MM.1S (cell line): ENCODE results near the gene CCT7.

Source experiments
- DNase-seq: peaks from one replicate; pipeline ENCODE4 v3.0.0-alpha.2; 2015
- H2AFZ ChIP-seq: fragments of 300-600 bp; sonication (generic); 2 replicates; pipeline ENCODE4 v1.6.0; 2016; ENCODE audit warnings: antibody characterized with exemption, low read length
- H3F3A ChIP-seq: fragments of 300-600 bp; sonication (generic); 2 replicates; pipeline ENCODE4 v1.6.1; 2016; ENCODE audit warnings: mild to moderate bottlenecking, antibody characterized with exemption, low read length, moderate library complexity, mixed read lengths; ENCODE audit not compliant: insufficient read depth
- H3K27ac ChIP-seq: fragments of 300-600 bp; sonication (generic); 2 replicates; pipeline ENCODE4 v1.5.1; 2016; ENCODE audit warnings: mild to moderate bottlenecking, low read length
- H3K27me3 ChIP-seq: fragments of 300-600 bp; sonication (generic); replicated peaks from 2 replicates; pipeline ENCODE4 v1.6.0; 2016; ENCODE audit warnings: low read length; ENCODE audit not compliant: insufficient read depth
- H3K36me3 ChIP-seq: fragments of 300-600 bp; sonication (generic); replicated peaks from 2 replicates; pipeline ENCODE4 v1.6.1; 2016; ENCODE audit warnings: mild to moderate bottlenecking, low read length, mixed read lengths; ENCODE audit not compliant: insufficient read depth
- H3K4me1 ChIP-seq: fragments of 300-600 bp; sonication (generic); 2 replicates; pipeline ENCODE4 v1.6.1; 2016; ENCODE audit warnings: low read length, mixed read lengths
- H3K4me2 ChIP-seq: fragments of 300-600 bp; sonication (generic); 2 replicates; pipeline ENCODE4 v1.6.0; 2016; ENCODE audit warnings: low read depth, low read length
- H3K4me3 ChIP-seq: fragments of 300-600 bp; sonication (generic); 2 replicates; pipeline ENCODE4 v1.5.1; 2016; ENCODE audit warnings: low read length, mixed read lengths
- H3K79me2 ChIP-seq: fragments of 300-600 bp; sonication (generic); 2 replicates; pipeline ENCODE4 v1.6.1; 2016; ENCODE audit warnings: mixed run types, low read length, mixed read lengths
- H3K9ac ChIP-seq: fragments of 300-600 bp; sonication (generic); 2 replicates; pipeline ENCODE4 v1.6.1; 2016; ENCODE audit warnings: low read length, mixed read lengths
- H3K9me2 ChIP-seq: fragments of 300-600 bp; sonication (generic); replicated peaks from 2 replicates; pipeline ENCODE4 v1.6.1; 2016; ENCODE audit warnings: mild to moderate bottlenecking, low read length, mixed read lengths; ENCODE audit not compliant: insufficient read depth
- H3K9me3 ChIP-seq: fragments of 300-600 bp; sonication (generic); replicated peaks from 2 replicates; pipeline ENCODE4 v1.6.1; 2016; ENCODE audit warnings: mild to moderate bottlenecking, low read length, mixed read lengths; ENCODE audit not compliant: insufficient read depth
- H4K20me1 ChIP-seq: fragments of 300-600 bp; sonication (generic); 2 replicates; pipeline ENCODE4 v1.6.1; 2016; ENCODE audit warnings: mild to moderate bottlenecking, low read length, moderate library complexity, mixed read lengths; ENCODE audit not compliant: insufficient read depth
- CTCF ChIP-seq: fragments of 300-600 bp; sonication (generic); IDR thresholded peaks from 2 replicates; pipeline ENCODE4 v1.5.1; 2016; ENCODE audit warnings: antibody characterized with exemption, low read length, mixed read lengths
- EZH2 ChIP-seq: fragments of 300-600 bp; sonication (generic); optimal IDR thresholded peaks from 2 replicates; pipeline ENCODE3; 2017; ENCODE audit warnings: low read depth, mild to moderate bottlenecking, antibody characterized with exemption, low read length, mixed read lengths
- EZH2phosphoT487 ChIP-seq: fragments of 300-600 bp; sonication (generic); IDR thresholded peaks from 2 replicates; pipeline ENCODE4 v1.6.1; 2018; ENCODE audit warnings: antibody characterized with exemption, low read length

The CCT7 gene

DNA sequence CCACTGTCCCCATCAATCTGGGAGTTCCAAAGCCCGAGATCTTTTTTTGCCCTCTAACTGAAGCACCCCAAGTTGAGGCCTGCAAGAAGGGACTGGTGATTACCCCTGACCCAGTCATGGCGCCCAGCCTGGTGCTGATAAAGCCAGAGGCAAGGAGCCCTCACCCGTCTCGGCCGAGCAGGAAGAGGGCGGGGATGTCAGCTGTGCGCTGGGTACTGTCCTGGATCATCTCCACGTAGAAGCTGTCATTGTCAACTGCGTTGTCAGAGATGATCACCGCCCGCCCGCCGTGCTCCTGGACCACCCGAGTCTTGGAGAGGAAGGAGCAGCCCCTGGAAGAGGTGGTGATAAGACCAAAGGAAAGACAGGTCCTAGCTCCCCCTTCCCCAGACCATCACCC is 5.5 kb upstream of the CCT7 start:
- H3K79me2 ChIP-seq = peaks cover 6% of the 10 kb centered on the region; the same call in 1 of the 2 replicates
- H2AFZ ChIP-seq = no peak overlapping the region
- H3K9me3 ChIP-seq = no peaks in the 10 kb centered on the region
- H3K27ac ChIP-seq = no peak overlapping the region
- no peaks in the 10 kb centered on the region for H4K20me1 ChIP-seq
- no peaks in the 10 kb centered on the region for H3K4me1 ChIP-seq
- no peak overlapping the region for H3K4me2 ChIP-seq
- no peak overlapping the region for H3K9ac ChIP-seq
- H3F3A ChIP-seq = peaks cover 2% of the 10 kb centered on the region; the same call in 1 of the 2 replicates
- no peaks in the 10 kb centered on the region for H3K36me3 ChIP-seq
- H3K9me2 ChIP-seq = no peaks in the 10 kb centered on the region
- no peak for DNase-seq
- TF ChIP-seq CTCF (no peak), EZH2 (no peak), EZH2phosphoT487 (no peak)
- H3K4me3 ChIP-seq = no peak overlapping the region
- no peaks in the 10 kb centered on the region for H3K27me3 ChIP-seq

- peaks cover 9% of the 10 kb centered on the region; the same call in 1 of the 2 replicates for H3F3A ChIP-seq
- no peaks in the 10 kb centered on the region for H3K9me2 ChIP-seq
- H3K27ac ChIP-seq = no peak overlapping the region; the same call in 1 of the 2 replicates
- no peak for TF ChIP-seq EZH2
- peak; percentile 31; the same call in 1 of the 2 replicates for TF ChIP-seq CTCF
- no peak for TF ChIP-seq EZH2phosphoT487
- peak; percentile 58 for DNase-seq
- peak overlapping the region; percentile 99 for H3K4me2 ChIP-seq
- H3K36me3 ChIP-seq = no peaks in the 10 kb centered on the region
- no peaks in the 10 kb centered on the region for H3K27me3 ChIP-seq
- peak overlapping the region; percentile 99 for H2AFZ ChIP-seq
- H3K79me2 ChIP-seq = peaks cover 41% of the 10 kb centered on the region
- H3K9ac ChIP-seq = peak overlapping the region; percentile 70
- peaks cover 16% of the 10 kb centered on the region for H3K4me1 ChIP-seq
- H3K9me3 ChIP-seq = no peaks in the 10 kb centered on the region
- peak overlapping the region; percentile 79 for H3K4me3 ChIP-seq
- H4K20me1 ChIP-seq = peaks cover 21% of the 10 kb centered on the region
Observed at GRCh38 chr2:73232403-73233153, 1.5 kb upstream of the CCT7 start.

GRCh38 chr2:73233154-73233931 is 765 bp upstream of the CCT7 start, which contains the start of gene PRADC1:
Gene PRADC1 (minus strand): TSS chr2:73233239. CDS start chr2:73233160, 79 bp downstream.
- Histone ChIP-seq H3K36me3 (no peaks in the 10 kb centered on the region; the same call in 1 of the 2 replicates), H3K4me3 (peak within 1 kb of the TSS; percentile 79), H4K20me1 (peaks cover 28% of the 10 kb centered on the region), H3K27me3 (no peaks in the 10 kb centered on the region), H3K9me2 (no peaks in the 10 kb centered on the region), H3F3A (peaks cover 9% of the 10 kb centered on the region; the same call in 1 of the 2 replicates), H3K27ac (peak within 1 kb of the TSS; percentile 68; the same call in 1 of the 2 replicates), H3K79me2 (peaks cover 48% of the 10 kb centered on the region), H3K9me3 (no peaks in the 10 kb centered on the region), H3K4me1 (peaks cover 16% of the 10 kb centered on the region), H2AFZ (peak within 1 kb of the TSS; percentile 99), H3K4me2 (peak within 1 kb of the TSS; percentile 99), H3K9ac (peak within 1 kb of the TSS; percentile 85)
- no peak for TF ChIP-seq EZH2
- no peak for TF ChIP-seq EZH2phosphoT487
- no peak for TF ChIP-seq CTCF
- peak; percentile 100 for DNase-seq
